ENCODE measurements around the gene BRINP2. TPM values are rescaled to one million over a fixed set of nuclear protein-coding genes. Genes with fewer than 3 reads are reported as not detected.

Gene BRINP2
- total and polyA plus RNA-seq, 12 donors = 0.15 to 0.66 (median 0.24) TPM; not detected in 2

DNA sequence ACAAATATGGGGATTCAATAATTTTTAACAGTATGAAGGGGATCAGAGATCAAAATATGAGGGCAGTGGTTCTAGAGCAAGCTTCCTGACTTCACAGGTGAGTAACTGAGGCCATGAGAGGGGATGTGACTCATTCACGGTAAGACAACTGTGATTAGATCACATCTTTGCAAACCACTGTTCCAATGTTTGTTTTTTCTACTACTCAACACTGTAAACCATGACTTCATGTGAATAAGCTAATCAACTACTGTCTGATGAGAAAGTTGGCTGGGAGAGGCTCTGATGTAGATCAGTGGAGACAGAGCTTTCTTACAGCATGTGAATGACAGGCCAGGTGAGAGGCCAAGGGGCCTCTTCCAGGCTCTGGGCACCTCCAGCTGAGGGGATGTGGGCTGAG lies 84.7 kb downstream of the BRINP2 start:
- DNase-seq = no peak
- Histone ChIP-seq H3K4me3 (no peak overlapping the region), H3K36me3 (no peaks in the 10 kb centered on the region), H3K27me3 (peaks cover 0 to 12% (median 4%) of the 10 kb centered on the region in 7 donors), H3K27ac (no peak overlapping the region), H3K4me1 (peaks cover 0 to 12% (median 7%) of the 10 kb centered on the region in 9 donors), H3K9me3 (no peaks in the 10 kb centered on the region)
- no peak for TF ChIP-seq CTCF (IDR thresholded peaks at IDR 0.05)
- WGBS, 2 donors = 63 to 67% methylated on average over 1 of the region's 1 CpG
- intact Hi-C loops (cut with DNase I) = loop anchor here in 9 of 10 donors (5.0 to 10.0 kb wide), 6 partner anchors 99 to 692 kb away; no protein-coding TSS in a partner anchor
- ATAC-seq = no peak

DNA sequence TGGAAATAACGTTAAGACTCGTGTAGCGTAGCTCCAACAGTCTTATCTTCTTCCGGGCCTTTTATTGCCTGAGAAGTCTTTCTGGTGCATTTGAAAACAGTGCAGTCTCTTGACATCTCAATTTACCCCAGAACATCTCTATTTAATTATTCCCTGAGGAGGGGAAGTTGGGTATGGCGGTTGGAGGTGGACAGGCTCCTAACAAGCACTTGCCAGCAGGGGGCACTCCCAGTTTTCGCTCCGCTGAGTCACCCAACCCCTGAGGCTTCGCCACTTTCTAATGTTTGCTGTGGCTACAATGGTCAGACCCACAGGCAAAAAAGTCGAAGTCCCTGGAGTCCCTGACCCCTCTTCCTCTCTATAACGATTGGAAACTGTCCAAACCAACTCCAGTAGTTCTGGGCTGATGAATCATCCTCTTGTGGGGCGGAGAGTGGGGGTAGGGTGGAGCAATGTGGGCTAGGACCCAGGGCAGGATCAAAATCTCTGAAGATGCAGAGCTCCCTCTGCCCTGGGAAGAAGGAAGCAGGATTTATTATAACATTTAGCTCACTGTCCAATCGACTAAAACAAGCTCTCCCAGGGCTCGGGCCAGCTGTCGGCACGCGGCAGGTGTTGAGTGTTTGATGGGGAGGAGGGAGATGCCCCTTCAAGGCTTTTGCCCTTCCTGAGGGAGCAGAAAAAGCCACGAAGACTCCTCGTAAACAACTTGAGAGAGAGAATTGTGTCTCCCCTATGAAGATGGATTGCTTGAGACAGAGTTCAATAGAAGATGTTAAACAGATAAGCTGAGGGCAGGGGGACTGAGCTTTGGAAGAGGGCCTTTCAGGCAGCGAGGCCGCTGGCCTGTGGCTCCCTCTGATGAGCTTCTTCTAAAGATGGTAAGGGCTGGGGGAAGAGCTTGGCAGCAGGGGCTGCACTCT lies 85.7 kb downstream of the BRINP2 start:
- Histone ChIP-seq H3K27me3 (peaks cover 0 to 12% (median 4%) of the 10 kb centered on the region in 7 donors), H3K4me1 (peaks cover 0 to 12% (median 7%) of the 10 kb centered on the region in 9 donors), H3K9me3 (no peaks in the 10 kb centered on the region), H3K4me3 (no peak overlapping the region), H3K27ac (no peak overlapping the region), H3K36me3 (no peaks in the 10 kb centered on the region)
- ATAC-seq (peak; percentile 73 to 92 (median 88)), DNase-seq (peak; percentile 64 to 70)
- intact Hi-C loops (cut with DNase I) = loop anchor here in 9 of 10 donors (1.0 to 10.0 kb wide), 9 partner anchors 96 to 691 kb away; no protein-coding TSS in a partner anchor
- 28% methylated on average over 20 of the region's 20 CpGs for WGBS, 2 donors
- TF ChIP-seq CTCF (IDR thresholded peaks at IDR 0.05) = peak; percentile 35 to 75 (median 66)

DNA sequence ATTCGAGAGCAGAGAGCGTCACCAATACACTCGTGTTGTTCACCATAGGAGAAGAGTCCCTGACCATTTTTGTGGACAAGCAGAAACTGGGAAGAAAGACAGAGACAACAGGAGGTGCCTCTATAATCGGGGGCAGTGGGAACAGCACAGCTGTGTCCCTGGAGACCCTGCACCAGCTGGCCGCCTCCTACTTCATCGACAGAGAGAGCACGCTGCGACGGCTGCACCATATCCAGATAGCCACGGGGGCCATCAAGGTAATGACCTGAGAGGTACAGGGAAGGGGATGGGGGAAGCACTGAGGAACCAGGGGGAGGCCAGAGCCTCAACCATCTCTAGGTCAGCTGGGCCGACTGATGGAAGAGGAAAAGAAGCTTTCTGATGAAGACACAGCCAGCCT lies 86.4 kb downstream of the BRINP2 start:
- DNase-seq = no peak
- Histone ChIP-seq H3K4me1 (peaks cover 0 to 12% (median 7%) of the 10 kb centered on the region in 9 donors), H3K27me3 (peaks cover 0 to 14% (median 4%) of the 10 kb centered on the region in 7 donors), H3K9me3 (no peaks in the 10 kb centered on the region), H3K4me3 (no peak overlapping the region), H3K36me3 (no peaks in the 10 kb centered on the region), H3K27ac (no peak overlapping the region)
- no peak for TF ChIP-seq CTCF (IDR thresholded peaks at IDR 0.05)
- ATAC-seq = peak in 1 of 8 donors; percentile 9
- 73 to 77% methylated on average over 11 of the region's 11 CpGs for WGBS, 2 donors
- intact Hi-C loops (cut with DNase I) = loop anchor here in 9 of 10 donors (2.0 to 10.0 kb wide), 8 partner anchors 96 to 690 kb away; no protein-coding TSS in a partner anchor

- Histone ChIP-seq H3K9me3 (no peaks in the 10 kb centered on the region), H3K4me1 (peaks cover 0 to 12% (median 7%) of the 10 kb centered on the region in 9 donors), H3K36me3 (no peaks in the 10 kb centered on the region), H3K27me3 (peaks cover 0 to 19% (median 4%) of the 10 kb centered on the region in 7 donors), H3K27ac (no peak overlapping the region), H3K4me3 (no peak overlapping the region)
- intact Hi-C loops (cut with DNase I) = loop anchor here in 9 of 10 donors (2.0 to 10.0 kb wide), 8 partner anchors 95 to 690 kb away; no protein-coding TSS in a partner anchor
- no peak for TF ChIP-seq CTCF (IDR thresholded peaks at IDR 0.05)
- 80 to 87% methylated on average over 4 of the region's 4 CpGs for WGBS, 2 donors
- ATAC-seq (no peak), DNase-seq (no peak)
Measured at GRCh38 chr1:177257576-177257975, 86.8 kb downstream of the BRINP2 start.
